SK-N-SH (cell line): ENCODE measurements around the gene RFX2. TPM values are rescaled to one million over a fixed set of nuclear protein-coding genes. Genes with fewer than 3 reads are reported as not detected.

Experiments used
- CTCF ChIA-PET: fragments of 300-600, 350-600 bp; formaldehyde crosslinking; extraction: SDS; loops from one replicate; lab custom pipeline; 2021; lab: Yijun Ruan, JAX
- POLR2A ChIA-PET: fragments of 350-600 bp; sonication (Branson Sonifier 250); formaldehyde crosslinking; extraction: SDS; loops from one replicate; lab custom pipeline; 2020; ENCODE audit warnings: antibody characterized with exemption, inconsistent platforms; lab: Yijun Ruan, JAX
- DNase-seq: peaks from one replicate; pipeline ENCODE4 v3.0.0; 2012
- H2AFZ ChIP-seq: fragments of 200-600 bp; sonication (generic); 2 replicates; pipeline ENCODE4 v1.8.1; 2016; ENCODE audit warnings: antibody characterized with exemption, mild to moderate bottlenecking, low read depth
- H3F3A ChIP-seq: fragments of 200-600 bp; sonication (generic); replicated peaks from 2 replicates; pipeline ENCODE3; 2016; ENCODE audit warnings: antibody characterized with exemption, mild to moderate bottlenecking; ENCODE audit not compliant: insufficient read depth
- H3K27ac ChIP-seq, 2 experiments: fragments of 200-500 bp in 1 of 2; fragments of 200-600 bp in 1 of 2; sonication (Bioruptor generic) in 1 of 2; sonication (generic), shearing (Covaris generic) in 1 of 2; 2 replicates each; pipeline versions ENCODE4 v1.5.1 to v1.6.1; 2014 to 2016; ENCODE audit warnings: low read depth in 2 of 2, inconsistent platforms in 1 of 2, low read length in 1 of 2, mild to moderate bottlenecking in 1 of 2, mixed read lengths in 1 of 2
- H3K27me3 ChIP-seq: fragments of 200-600 bp; sonication (generic), shearing (Covaris generic); 2 replicates; pipeline ENCODE4 v1.6.1; 2016; ENCODE audit warnings: mixed run types; ENCODE audit not compliant: insufficient read depth
- H3K36me3 ChIP-seq, 2 experiments: fragments of 200-500 bp in 1 of 2; fragments of 200-600 bp in 1 of 2; sonication (Bioruptor generic) in 1 of 2; sonication (generic) in 1 of 2; replicated peaks in 1 of 2; 2 replicates each; pipeline versions ENCODE3 to v1.5.1; 2014 to 2016; ENCODE audit warnings: low read length in 1 of 2, mild to moderate bottlenecking in 1 of 2; ENCODE audit not compliant: insufficient read depth in 2 of 2, control insufficient read depth in 1 of 2
- H3K4me1 ChIP-seq, 2 experiments: fragments of 200-500 bp in 1 of 2; fragments of 200-600 bp in 1 of 2; sonication (Bioruptor generic) in 1 of 2; sonication (generic), shearing (Covaris generic) in 1 of 2; 2 replicates each; pipeline versions ENCODE4 v1.5.1 to v1.6.1; 2014 to 2016; ENCODE audit warnings: low read depth in 1 of 2, low read length in 1 of 2, mixed run types in 1 of 2; ENCODE audit not compliant: insufficient read depth in 2 of 2, control insufficient read depth in 1 of 2
- H3K4me2 ChIP-seq: fragments of 200-600 bp; sonication (generic), shearing (Covaris generic); 2 replicates; pipeline ENCODE4 v1.6.1; 2017; ENCODE audit warnings: mixed run types
- H3K4me3 ChIP-seq, 2 experiments: fragments of 200-500 bp in 1 of 2; fragments of 200-600 bp in 1 of 2; sonication (Bioruptor generic) in 1 of 2; sonication (generic), shearing (Covaris generic) in 1 of 2; 2 replicates each; pipeline versions ENCODE4 v1.5.1 to v1.8.1; 2014 to 2016; ENCODE audit warnings: low read depth in 2 of 2, inconsistent platforms in 1 of 2, low read length in 1 of 2, mild to moderate bottlenecking in 1 of 2, mixed read lengths in 1 of 2, moderate library complexity in 1 of 2
- H3K79me2 ChIP-seq: fragments of 200-600 bp; sonication (generic); 2 replicates; pipeline ENCODE4 v1.8.1; 2017; ENCODE audit warnings: mild to moderate bottlenecking; ENCODE audit not compliant: insufficient read depth
- H3K9ac ChIP-seq: fragments of 200-600 bp; sonication (generic); 2 replicates; pipeline ENCODE4 v1.6.1; 2017; ENCODE audit warnings: mixed run types
- H3K9me2 ChIP-seq: fragments of 200-600 bp; sonication (generic); 2 replicates; pipeline ENCODE4 v1.6.1; 2017; ENCODE audit warnings: mixed run types
- H3K9me3 ChIP-seq: fragments of 200-600 bp; sonication (generic); 2 replicates; pipeline ENCODE4 v1.6.1; 2017; ENCODE audit warnings: mixed run types, mild to moderate bottlenecking, moderate library complexity
- H4K20me1 ChIP-seq: fragments of 200-600 bp; sonication (generic); 2 replicates; pipeline ENCODE4 v1.6.1; 2017; ENCODE audit warnings: mild to moderate bottlenecking, mixed run types; ENCODE audit not compliant: insufficient read depth
- CTCF ChIP-seq: fragments of 200-600 bp; sonication (generic); IDR thresholded peaks from 2 replicates; pipeline ENCODE4 v1.6.1; 2017; ENCODE audit warnings: antibody characterized with exemption, mild to moderate bottlenecking, moderate library complexity
- ELF1 ChIP-seq: IDR thresholded peaks from 2 replicates; pipeline ENCODE4 v1.4.0; 2012
- EP300 ChIP-seq, 2 experiments: IDR thresholded peaks; 2 replicates each; pipeline versions ENCODE4 v1.4.0 to v1.6.1; 2012; ENCODE audit warnings: borderline replicate concordance in 1 of 2, low read depth in 1 of 2, low read length in 1 of 2
- FOXJ3 ChIP-seq: sonication (generic); formaldehyde crosslinking; IDR thresholded peaks from 2 replicates; pipeline ENCODE4 v1.5.1; 2020; ENCODE audit warnings: mild to moderate bottlenecking, missing genetic modification reagents
- GABPA ChIP-seq: IDR thresholded peaks from 2 replicates; pipeline ENCODE4 v1.4.0; 2012; ENCODE audit warnings: low read depth, mild to moderate bottlenecking
- GATA2 ChIP-seq: sonication (generic); formaldehyde crosslinking; IDR thresholded peaks from 2 replicates; pipeline ENCODE4 v1.5.0; 2020; ENCODE audit warnings: mild to moderate bottlenecking, missing genetic modification reagents
- MAX ChIP-seq: IDR thresholded peaks from 2 replicates; pipeline ENCODE4 v1.4.0; 2012; ENCODE audit warnings: low read depth
- NFIC ChIP-seq: IDR thresholded peaks from 2 replicates; pipeline ENCODE4 v1.4.0; 2012; ENCODE audit warnings: borderline replicate concordance
- NRF1 ChIP-seq: IDR thresholded peaks from 2 replicates; pipeline ENCODE4 v1.6.1; 2012; ENCODE audit warnings: low read depth, mild to moderate bottlenecking, low read length
- PBX3 ChIP-seq: IDR thresholded peaks from 2 replicates; pipeline ENCODE4; 2012
- RAD21 ChIP-seq: IDR thresholded peaks from 2 replicates; pipeline ENCODE4 v1.6.1; 2012; ENCODE audit warnings: mild to moderate bottlenecking, low read length
- RCOR1 ChIP-seq: fragments of 150-350 bp; IDR thresholded peaks from 2 replicates; pipeline ENCODE4 v1.6.1; 2017; ENCODE audit warnings: antibody characterized with exemption, low read length
- REST ChIP-seq: IDR thresholded peaks from 2 replicates; pipeline ENCODE4 v1.6.1; 2012; ENCODE audit warnings: mild to moderate bottlenecking, low read depth, low read length, moderate library complexity
- SIN3A ChIP-seq: IDR thresholded peaks from 2 replicates; pipeline ENCODE4 v1.6.1; 2012; ENCODE audit warnings: low read depth, mild to moderate bottlenecking, low read length, moderate library complexity, borderline replicate concordance
- SMC3 ChIP-seq: IDR thresholded peaks from 2 replicates; pipeline ENCODE4 v1.6.1; 2012; ENCODE audit warnings: low read depth, low read length, improper control_type of control experiment
- TEAD4 ChIP-seq: IDR thresholded peaks from 2 replicates; pipeline ENCODE4 v1.4.0; 2012; ENCODE audit warnings: mild to moderate bottlenecking, borderline replicate concordance; ENCODE audit not compliant: insufficient read depth
- YY1 ChIP-seq: IDR thresholded peaks from 2 replicates; pipeline ENCODE4 v1.4.0; 2012; ENCODE audit warnings: low read depth, mild to moderate bottlenecking
- ZBTB33 ChIP-seq: IDR thresholded peaks from 2 replicates; pipeline ENCODE4 v1.4.0; 2012; ENCODE audit warnings: low read depth, borderline replicate concordance
- WGBS: methylation state at CpG from one replicate; pipeline ENCODE4 v1.1.6; 2017; ENCODE audit warnings: low lambda C conversion rate; 5-methylcytosine and 5-hydroxymethylcytosine counted together
- polyA plus RNA-seq, 3 experiments: library from polyadenylated mRNA; depleted of rRNA; stranded (reverse); fragments of >200 nt; gene quantifications; 2 replicates each; pipeline ENCODE4 v1.2.3, GENCODE V29; 2012

The RFX2 gene
- polyA plus RNA-seq, 1 of the 3 experiments (the other 2 are of a cell fraction): 12.6 TPM

- peaks cover 92% of the 10 kb centered on the region for H4K20me1 ChIP-seq
- POLR2A ChIA-PET: interaction anchor here (0.8 to 1.2 kb wide), 3 partner anchors 17 to 34 kb away, joined by 3 to 4 read pairs (median 3); no protein-coding TSS in a partner anchor
- peaks cover 100% of the 10 kb centered on the region for H3K79me2 ChIP-seq
- no peaks in the 10 kb centered on the region for H3K9me3 ChIP-seq
- peak overlapping the region in 1 of 2 experiments; percentile 73; a peak in 2 of 4 replicates for H3K27ac ChIP-seq
- H3F3A ChIP-seq: peaks cover 5% of the 10 kb centered on the region
- CTCF ChIA-PET: interaction anchor here (0.7 to 5.2 kb wide), 37 partner anchors 8 to 254 kb away, joined by 3 to 67 read pairs (median 5); partner anchors contain the start of gene RANBP3
- H3K9me2 ChIP-seq: no peaks in the 10 kb centered on the region
- TF ChIP-seq ZBTB33 (no peak), RCOR1 (0 out of 2 replicates have a peak, but pooled peaks have one; percentile 10), EP300 (IDR thresholded peaks at IDR 0.05; ENCODE audit: borderline replicate concordance in 1 of 2, low read depth in 1 of 2, low read length in 1 of 2) (peak in 1 of 2 experiments; percentile 62; a peak in 2 of 4 replicates), SMC3 (peak; percentile 55; the same call in 1 of the 2 replicates), GABPA (no peak), RAD21 (peak; percentile 66), MAX (no peak), GATA2 (CRISPR knock-in tag) (no peak), CTCF (peak; percentile 88), SIN3A (no peak)
- DNase-seq: peak; percentile 79
- H3K9ac ChIP-seq: 0 out of 2 replicates have a peak overlapping the region, but pooled peaks have one; percentile 13
- H3K36me3 ChIP-seq: peaks cover 0 to 31% of the 10 kb centered on the region in 2 experiments
- WGBS: 16% methylated on average over 10 of the region's 10 CpGs
- no peak overlapping the region for H2AFZ ChIP-seq
- H3K4me2 ChIP-seq: peak overlapping the region; percentile 14; the same call in 1 of the 2 replicates
- peaks cover 0 to 25% of the 10 kb centered on the region in 2 experiments; a peak in 1 of 4 replicates for H3K4me1 ChIP-seq
- H3K27me3 ChIP-seq: no peaks in the 10 kb centered on the region
- no peak overlapping the region for H3K4me3 ChIP-seq
Observed at GRCh38 chr19:5967994-5968430, 142.3 kb downstream of the RFX2 start.

GRCh38 chr19:5967571-5967970 lies 142.7 kb downstream of the RFX2 start:
- POLR2A ChIA-PET: interaction anchor here (0.8 to 1.2 kb wide), 2 partner anchors 30 to 34 kb away, joined by 3 to 4 read pairs; no protein-coding TSS in a partner anchor
- peaks cover 94% of the 10 kb centered on the region for H4K20me1 ChIP-seq
- H2AFZ ChIP-seq: no peak overlapping the region
- H3F3A ChIP-seq: peaks cover 5% of the 10 kb centered on the region
- no peak overlapping the region for H3K27ac ChIP-seq
- CTCF ChIA-PET: interaction anchor here (0.7 to 5.2 kb wide), 35 partner anchors 8 to 254 kb away, joined by 3 to 67 read pairs (median 6); partner anchors contain the start of gene RANBP3
- H3K4me1 ChIP-seq: peaks cover 0 to 26% of the 10 kb centered on the region in 2 experiments; a peak in 1 of 4 replicates
- H3K4me2 ChIP-seq: peak overlapping the region; percentile 14; the same call in 1 of the 2 replicates
- H3K27me3 ChIP-seq: no peaks in the 10 kb centered on the region
- no peak overlapping the region for H3K4me3 ChIP-seq
- H3K9me3 ChIP-seq: no peaks in the 10 kb centered on the region
- peaks cover 0 to 26% of the 10 kb centered on the region in 2 experiments for H3K36me3 ChIP-seq
- 59% methylated on average over 7 of the region's 7 CpGs for WGBS
- DNase-seq: no peak
- peak overlapping the region; percentile 13; the same call in 1 of the 2 replicates for H3K9ac ChIP-seq
- H3K79me2 ChIP-seq: peaks cover 100% of the 10 kb centered on the region
- no peaks in the 10 kb centered on the region for H3K9me2 ChIP-seq
- TF ChIP-seq ELF1 (no peak), TEAD4 (no peak), YY1 (no peak), FOXJ3 (CRISPR knock-in tag) (no peak), NFIC (no peak), PBX3 (no peak), RAD21 (no peak), REST (no peak), NRF1 (no peak), EP300 (IDR thresholded peaks at IDR 0.05; ENCODE audit: borderline replicate concordance in 1 of 2, low read depth in 1 of 2, low read length in 1 of 2) (no peak)
